GM12875 (cell line): ENCODE measurements around the gene RPRD1B.

ENCODE experiments used
- H3K4me3 ChIP-seq: one replicate; pipeline ENCODE4 v1.5.1; 2011; ENCODE audit warnings: low read depth, low read length, control low read depth
- CTCF ChIP-seq: IDR thresholded peaks from 2 replicates; pipeline ENCODE4 v1.5.1; 2011; ENCODE audit warnings: low read depth, mild to moderate bottlenecking, control low read depth, inconsistent platforms, low read length, moderate library complexity, borderline replicate concordance; ENCODE audit not compliant: insufficient read depth

The RPRD1B gene

GRCh38 chr20:38128691-38129090 is 95.1 kb downstream of the RPRD1B start:
- no peak overlapping the region for H3K4me3 ChIP-seq
- TF ChIP-seq CTCF, result no peak

- H3K4me3 ChIP-seq, result no peak overlapping the region
- no peak for TF ChIP-seq CTCF
These were observed 95.8 kb downstream of the RPRD1B start for GRCh38 chr20:38129248-38129865.

- no peak for TF ChIP-seq CTCF
- no peak overlapping the region for H3K4me3 ChIP-seq
These were observed 96.5 kb downstream of the RPRD1B start for GRCh38 chr20:38129893-38130609.

- no peak for TF ChIP-seq CTCF
- H3K4me3 ChIP-seq, result no peak overlapping the region
These were observed 97.4 kb downstream of the RPRD1B start for GRCh38 chr20:38130687-38131587.

- no peak for TF ChIP-seq CTCF
- no peak overlapping the region for H3K4me3 ChIP-seq
These were observed 98.1 kb downstream of the RPRD1B start for GRCh38 chr20:38131588-38132121.

GRCh38 chr20:38132156-38132909 is 98.8 kb downstream of the RPRD1B start:
- H3K4me3 ChIP-seq, result no peak overlapping the region
- TF ChIP-seq CTCF, result no peak
